NCI-H1436 treated with DMSO at 0.1 percent for 48 hours (cell line): ENCODE data around the gene ZBTB7B.
"Not testable (repeated sequence)": the region's sequence is repeated elsewhere in the genome, so short reads cannot be mapped to it uniquely, and the experiment has no call there.

Experiments
- DNase-seq: peaks from one replicate; lab custom pipeline; 2025; lab: John Stamatoyannopoulos, UW

ZBTB7B gene

DNA sequence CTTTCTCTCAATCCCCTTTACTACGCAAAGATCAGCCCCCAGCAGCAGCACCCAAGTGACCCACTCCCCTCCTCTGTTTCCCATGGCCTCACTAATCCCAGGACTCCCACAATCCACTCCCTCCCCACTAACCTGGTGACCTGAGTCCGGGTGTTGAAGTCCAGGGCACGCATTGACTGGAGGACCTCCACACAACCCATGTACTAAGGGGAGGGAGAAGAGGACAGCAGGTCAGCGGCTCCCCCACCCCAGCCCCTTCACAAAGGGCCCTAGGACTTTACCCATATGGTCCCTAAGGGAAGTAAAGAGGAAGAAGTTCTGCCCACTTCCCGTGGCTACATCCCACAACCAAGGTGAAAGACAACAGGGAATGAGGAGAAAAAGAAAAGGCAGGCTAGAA lies 33.4 kb upstream of the ZBTB7B start:
- no peak for DNase-seq

DNA sequence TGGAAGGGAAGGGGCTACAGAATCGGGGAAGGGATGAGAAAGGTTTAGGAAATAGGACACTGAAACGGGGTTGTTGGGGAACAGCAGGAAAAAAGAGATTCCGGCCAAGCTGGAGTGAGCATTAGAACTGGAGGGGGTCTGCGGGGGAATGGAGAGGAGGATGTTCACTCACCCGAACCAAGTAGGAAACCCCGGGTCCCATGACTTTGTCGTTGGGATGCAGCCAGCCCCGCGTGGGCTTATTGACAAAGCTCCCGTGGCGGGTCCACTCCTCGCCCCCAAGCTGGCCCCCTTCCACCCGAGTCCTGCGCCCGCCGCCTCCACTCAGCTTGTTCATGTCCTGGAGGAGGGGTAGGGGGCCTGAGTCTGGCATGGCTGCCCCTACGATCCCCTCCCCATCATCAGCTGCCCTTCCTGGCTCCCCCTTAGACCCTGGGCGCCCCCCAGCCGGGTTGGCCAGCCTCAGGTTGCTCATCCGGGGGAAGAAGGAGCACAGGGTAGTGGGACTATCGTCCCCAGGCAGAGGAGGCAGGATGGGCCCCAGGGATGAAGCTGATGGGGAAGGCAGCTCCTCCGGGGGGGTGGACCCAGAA lies 32.6 kb upstream of the ZBTB7B start:
- no peak for DNase-seq

DNA sequence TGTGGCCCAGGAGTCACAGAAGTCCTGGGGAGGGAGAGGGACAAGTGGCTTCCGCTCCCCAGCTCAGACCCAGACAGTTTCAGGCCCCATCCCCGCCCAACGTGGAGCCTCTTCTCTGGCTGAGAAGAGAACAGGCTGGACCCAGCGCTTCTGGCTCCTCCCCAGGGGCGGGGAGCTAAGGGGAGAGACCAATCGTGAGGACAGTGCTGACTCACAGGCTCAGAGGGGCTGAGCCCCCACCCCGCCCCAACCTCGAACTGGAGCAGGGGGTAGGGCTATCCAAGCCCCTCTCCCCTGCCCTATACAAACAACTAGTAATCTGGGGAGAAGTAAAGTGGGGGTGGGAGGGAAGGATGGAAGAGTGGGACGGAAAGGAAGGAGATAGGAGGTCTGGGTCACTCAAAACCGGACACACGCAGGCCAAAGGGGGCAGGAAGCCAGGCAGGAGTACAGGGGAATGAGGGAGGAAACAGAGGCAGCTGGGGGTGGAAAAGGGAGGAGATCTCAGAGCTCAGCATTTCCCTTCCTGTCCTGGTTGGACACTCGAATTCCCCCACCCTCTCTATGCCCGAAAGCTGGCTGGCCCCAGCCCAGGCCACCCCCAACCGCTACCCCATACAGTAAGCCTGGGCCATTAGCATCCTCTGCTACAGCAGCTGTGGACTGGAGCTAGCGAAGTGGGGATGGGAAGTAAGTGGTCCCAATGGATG lies 31.8 kb upstream of the ZBTB7B start, which contains the start of gene SHC1:
SHC1 (minus strand) TSS at position 117 of the 710 bp plus-strand sequence. CDS start 221 bp downstream, outside the sequence.
- DNase-seq: no peak

DNA sequence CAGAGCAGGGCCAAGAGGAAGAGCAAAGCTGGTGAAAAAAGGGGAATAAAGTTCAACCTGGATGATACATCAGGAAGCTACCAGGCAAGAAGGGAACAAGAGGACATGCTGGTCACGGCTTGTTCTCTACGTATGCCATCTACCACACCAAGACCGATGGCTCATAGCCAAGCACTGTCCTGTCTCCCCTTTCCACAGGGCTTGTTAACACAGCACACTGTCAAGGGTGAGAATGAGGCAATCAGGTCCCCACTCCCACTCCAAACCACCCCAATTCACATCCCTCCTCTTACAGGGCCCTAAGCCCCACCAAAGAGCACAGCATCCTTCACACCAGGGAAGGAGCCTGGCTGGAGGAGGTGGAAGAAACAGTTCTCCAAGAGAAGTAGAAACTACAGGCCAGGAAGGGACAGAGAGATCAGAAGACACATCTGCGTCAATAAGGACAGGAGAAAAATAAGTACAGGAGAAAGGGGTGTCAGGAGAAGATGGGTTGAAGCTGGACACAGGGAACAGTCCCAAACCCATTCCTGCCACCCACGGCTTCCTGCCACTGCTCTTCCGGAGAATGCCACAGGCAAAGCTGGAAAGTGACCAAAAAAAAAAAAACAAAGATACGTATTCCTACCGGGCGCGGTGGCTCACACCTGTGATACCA lies 31.1 kb upstream of the ZBTB7B start:
- no peak for DNase-seq

DNA sequence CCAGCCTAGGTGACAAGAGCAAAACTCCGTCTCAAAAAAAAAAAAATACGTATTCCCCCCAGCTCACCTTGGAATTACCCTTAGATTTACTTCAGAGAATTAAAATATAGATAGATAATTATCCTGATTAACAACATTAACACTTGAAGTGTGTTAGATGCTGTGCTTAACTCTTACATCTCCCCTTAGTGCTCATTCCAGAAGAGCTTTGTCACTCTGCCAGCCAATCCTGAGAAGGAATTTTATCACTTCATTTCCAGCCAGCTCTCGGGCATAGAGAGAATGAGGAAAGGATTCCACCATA lies 30.4 kb upstream of the ZBTB7B start:
- no peak for DNase-seq

DNA sequence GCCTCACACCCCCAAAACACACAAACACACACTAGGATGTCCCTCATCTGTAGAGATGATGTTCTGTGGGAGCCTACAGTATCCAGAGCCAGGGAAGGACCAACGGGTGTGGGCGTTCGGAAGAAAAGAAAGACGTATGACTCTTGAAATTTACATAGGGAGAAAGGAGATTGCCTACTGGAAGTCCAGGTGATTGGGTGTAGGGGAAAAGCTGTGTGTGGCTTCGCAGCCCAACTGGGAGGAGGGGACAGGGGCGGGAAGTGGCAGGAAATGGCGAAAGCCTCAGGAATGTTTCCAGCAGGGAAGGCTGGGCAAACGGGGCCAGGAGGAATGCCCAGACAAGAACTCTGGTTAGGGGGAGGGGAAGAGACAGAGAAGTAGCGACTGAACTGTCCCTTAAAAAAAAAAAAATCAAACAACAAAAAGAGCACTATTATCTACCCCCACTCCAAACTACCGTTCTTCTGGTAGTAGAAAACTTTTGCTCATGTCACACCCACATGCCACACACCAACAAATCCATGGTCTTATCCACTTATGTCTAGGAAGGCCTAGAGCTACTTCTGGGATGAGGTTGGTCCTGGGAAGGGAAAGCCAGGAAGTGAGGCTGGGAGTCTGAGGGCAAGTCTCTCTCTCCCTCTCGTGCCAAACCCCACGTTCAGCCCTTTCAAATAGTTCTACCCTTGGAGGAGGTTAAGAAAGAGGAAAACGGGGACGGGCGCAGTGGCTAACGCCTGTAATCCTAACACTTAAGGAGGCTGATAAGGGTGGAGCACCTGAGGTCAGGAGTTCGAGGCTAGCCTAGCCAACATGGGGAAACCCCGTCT lies 29.9 kb upstream of the ZBTB7B start:
- no peak for DNase-seq

DNA sequence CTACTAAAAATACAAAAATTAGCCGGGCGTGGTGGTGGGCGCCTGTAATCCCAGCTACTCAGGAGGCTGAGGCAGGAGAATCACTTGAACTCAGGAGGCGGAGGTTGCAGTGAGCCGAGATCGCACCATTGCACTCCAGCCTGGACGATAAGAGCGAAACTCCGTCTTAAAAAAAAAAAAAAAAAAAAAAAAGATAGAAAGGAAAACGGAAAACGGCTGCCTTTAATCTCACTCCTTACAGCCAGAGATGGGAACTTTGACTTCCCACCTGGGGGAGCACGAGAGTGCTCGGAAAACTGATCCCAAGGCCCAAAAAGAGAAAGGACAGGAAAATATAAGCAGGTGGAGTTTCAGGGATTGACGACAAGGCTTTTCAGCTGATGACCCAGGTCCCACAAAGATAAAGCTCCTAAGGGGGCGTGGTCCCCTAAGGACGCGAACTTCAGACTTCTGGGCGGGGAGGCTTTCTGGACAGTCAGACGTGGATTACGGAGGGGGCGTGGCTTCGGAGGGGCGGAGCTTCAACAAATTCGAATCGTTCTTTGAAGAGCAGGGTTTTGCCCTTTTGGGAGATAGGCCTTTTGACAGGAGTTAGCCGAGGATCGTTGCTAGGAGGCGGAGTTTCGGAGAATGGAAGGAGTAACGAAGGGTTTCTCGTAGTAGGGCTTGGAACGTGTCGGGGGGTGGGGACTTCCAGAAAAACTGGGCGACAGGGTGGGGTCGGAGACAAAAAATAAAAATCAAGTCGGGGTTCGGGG lies 29.1 kb upstream of the ZBTB7B start:
- peak; percentile 70 for DNase-seq

DNA sequence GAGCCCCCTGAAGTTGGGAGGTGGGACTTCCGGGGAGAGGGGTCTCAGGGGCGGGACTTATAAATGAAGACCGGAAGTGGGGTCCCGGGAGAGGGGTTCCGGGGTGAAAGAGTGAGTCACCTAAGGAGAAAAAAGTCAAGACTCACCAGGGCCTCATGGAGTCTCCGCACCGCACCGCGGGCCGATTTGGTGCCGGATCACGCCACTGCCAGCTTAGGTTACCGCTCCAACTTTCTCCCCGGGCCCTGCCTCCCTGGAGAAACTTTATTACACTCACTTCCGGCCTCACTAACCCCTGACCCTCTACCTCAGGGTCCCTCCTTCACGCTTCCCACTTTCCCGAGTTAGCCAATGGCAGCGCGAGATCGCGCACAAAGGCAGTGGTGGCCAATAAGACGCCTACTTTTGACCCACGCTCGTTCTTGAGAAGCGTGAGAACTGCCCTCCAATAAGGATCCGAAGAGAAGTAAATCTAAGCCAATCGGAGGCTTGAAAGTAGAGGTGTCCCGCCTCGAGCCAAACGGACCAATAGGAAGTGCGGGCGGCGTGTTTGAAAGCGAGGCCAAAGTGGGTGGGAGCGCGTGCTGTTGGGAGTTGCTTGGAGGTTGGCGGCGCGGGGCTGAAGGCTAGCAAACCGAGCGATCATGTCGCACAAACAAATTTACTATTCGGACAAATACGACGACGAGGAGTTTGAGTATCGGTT lies 28.3 kb upstream of the ZBTB7B start, which contains the start of gene CKS1B:
CKS1B (plus strand) TSS at position 580 of the 706 bp plus-strand sequence; CDS start at position 645, 65 bp downstream.
- DNase-seq: peak; percentile 100

DNA sequence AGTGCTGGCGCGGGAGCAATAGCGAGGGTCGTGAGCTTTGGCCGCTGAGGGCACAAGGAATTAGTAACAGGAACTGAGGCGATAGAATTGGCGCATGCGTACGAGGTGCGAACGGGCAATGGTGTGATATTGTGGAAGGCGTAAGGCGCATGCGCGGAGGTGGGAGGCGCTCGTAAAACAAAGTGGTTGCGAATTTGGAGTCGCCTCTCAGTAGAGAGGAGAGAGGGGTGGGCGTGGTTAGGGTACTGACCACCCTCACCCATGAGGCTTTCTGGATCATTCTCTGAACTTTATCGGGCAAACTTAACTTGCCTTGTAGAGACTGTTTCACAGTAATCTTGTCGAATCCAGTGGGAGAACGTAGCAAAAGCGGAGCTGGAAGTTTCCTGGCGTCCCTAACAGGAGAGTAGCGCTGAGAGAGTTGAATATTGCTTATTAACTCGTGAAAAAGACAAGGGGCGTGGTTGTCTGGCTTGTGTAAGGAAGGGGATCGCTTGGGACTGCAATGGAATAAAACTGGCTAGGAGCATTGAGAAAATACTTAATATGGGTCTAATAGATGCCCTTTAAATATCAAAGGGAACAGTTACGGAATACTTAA lies 27.7 kb upstream of the ZBTB7B start:
- DNase-seq: peak; percentile 89

DNA sequence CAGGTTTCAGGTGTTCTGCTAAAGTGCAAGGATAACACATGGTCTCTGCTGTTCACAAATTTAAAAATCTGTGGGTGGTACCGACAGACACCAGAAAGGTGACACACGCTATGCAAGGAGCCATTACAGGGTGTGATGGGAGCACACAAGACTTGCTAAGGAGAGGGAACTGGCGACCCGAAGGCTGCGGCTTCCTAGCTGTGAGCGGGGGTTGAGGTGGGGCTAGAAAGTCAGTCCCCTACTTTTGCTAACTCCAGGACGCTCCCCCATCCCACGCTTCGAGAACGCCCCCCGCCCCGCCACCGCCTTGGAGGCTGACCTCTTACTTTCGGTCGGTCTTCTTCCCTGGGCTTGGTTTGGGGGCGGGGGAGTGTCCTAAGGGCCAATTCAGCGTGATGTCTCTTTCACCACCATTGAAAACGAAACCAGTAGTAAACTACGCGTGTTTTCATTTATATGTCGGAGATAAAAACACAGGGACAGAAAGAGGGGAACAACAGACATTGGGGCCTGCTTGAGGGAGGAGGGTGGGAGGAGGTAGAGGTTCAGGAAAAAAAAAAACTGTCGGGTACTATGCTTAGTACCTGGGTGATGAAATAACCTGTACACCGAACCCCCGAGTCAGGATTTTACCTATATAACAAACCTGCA lies 27.1 kb upstream of the ZBTB7B start:
- no peak for DNase-seq

DNA sequence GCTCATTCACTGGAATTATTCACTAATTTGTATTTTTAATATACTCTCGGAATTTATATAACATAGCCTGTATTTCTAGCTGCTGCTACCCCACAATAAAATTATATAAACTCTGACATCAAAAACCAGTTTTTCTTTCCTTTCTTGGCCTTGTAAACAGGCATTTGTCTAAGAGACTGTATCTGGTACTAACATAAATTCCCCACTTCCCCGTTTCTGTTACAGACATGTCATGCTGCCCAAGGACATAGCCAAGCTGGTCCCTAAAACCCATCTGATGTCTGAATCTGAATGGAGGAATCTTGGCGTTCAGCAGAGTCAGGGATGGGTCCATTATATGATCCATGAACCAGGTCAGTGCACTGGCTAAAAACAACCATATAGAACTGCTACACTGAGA lies 24.8 kb upstream of the ZBTB7B start:
- not testable (repeated sequence) for DNase-seq

DNA sequence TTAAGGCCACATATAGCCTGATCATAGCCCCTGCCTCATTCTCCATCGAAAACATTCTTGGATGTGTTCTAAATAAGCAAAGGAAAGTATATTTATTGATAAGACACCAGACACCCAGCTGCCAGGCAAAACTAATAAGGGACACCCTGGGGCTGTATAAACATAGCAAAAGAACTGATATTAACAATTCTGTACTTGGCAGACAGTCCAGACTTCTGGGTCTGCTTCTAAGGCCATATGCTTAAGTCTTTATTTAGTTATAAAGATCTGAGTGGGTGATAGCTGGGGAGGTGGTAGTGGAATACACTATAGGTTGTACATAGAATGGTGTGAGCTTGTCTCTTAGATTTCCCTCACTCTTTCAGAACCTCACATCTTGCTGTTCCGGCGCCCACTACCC lies 24.2 kb upstream of the ZBTB7B start:
- DNase-seq: no peak

DNA sequence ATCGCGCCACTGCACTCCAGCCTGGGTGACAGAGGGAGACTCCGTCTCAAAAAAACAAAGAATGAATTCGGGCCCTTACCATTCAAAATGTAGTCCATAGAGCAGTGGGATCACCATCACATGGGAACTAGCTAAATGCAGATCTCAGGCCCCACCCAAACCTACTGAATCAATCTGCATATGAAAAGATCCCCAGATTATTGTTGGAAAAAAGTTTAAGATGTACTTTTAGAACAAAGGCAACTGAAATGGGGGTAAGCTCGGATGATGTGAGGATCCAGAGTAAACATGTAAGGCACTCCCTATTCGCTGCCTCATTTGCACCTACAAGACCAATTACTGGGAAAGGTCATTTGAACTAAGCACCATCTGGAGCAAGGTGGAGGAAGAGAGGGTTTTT lies 20.3 kb upstream of the ZBTB7B start:
- DNase-seq: no peak

DNA sequence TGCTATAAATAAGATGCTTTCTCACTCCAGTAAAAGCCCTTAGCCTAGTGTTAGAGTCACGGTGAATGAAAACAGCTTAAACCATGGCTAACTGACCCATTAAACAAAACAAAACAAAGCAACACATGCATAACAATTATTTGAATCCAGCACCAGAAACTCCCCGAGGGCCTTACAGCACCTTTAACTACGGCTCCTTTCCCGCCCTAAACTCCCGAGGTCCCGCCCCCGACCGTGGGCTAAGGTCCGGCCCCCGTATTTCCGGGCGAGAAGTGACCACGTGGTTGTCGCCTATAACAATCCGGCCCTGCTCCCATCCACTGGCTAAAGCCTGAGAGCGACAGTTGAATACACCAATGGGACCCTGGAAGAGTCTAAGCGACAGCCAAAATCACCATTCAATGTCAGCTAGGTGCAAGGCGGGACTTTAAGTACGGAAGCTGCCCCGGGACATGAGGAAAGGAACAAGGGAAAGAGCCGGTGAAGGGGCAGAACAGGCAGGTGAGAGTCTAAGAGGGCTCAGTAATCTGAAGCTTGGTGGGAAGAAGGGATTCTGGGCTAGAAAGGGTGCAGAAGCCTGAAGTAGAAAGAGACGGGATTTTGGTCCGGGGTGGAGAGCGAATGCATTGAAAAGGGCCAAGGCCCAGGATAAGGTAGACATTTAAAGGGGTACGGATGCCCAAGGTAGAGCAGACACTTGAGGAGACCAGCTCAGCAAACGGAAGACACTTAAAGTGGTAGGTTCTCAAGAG lies 19.5 kb upstream of the ZBTB7B start, which contains the start of gene FLAD1:
FLAD1 (plus strand) TSS at position 448 of the 752 bp plus-strand sequence. CDS start 351 bp downstream, outside the sequence.
- peak; percentile 99 for DNase-seq

DNA sequence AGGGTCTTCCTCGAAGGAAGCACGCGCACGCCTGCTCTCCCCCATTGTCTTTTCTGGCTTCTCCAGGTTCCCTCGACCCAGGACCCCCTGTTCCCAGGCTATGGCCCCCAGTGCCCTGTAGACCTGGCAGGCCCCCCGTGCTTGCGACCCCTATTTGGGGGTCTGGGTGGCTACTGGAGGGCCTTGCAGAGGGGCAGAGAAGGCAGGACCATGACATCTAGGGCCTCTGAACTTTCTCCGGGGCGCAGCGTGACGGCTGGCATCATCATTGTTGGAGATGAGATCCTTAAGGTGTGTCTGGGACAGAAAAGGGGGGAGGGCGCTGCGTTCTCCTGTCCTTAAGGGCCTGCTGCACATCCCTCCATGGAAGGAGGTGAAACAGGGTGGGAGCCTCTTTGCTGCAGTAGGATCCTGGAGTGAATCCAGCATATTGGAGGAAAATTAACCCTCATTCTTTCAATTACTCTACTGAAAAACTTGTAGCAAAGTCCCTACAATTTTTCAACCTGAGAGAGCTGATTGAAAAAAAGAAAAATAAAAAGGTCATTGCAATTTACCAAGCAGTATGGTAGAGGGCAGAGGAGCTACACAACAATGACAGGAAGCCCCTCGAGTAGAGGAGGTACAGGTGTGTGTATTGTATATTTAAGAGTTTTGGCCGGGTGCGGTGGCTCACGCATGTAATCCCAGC lies 18.7 kb upstream of the ZBTB7B start:
- DNase-seq: no peak

DNA sequence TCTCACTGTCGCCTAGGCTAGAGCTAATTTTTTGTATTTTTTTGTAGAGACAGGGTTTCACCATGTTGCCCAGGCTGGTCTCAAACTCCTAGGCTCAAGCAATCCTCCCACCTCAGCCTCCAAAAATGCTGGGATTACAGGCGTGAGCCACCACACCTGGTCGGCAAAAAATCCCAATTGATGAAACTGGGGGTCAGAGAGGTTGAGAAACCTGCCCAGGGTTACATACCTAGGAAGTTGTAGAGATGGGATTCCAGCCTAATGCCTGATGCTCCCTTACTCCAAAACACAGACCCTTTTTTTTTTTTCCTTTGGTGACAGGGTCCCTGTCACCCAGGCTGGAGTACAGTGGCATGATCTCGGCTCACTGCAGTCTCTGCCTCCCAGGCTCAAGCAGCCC lies 15.9 kb upstream of the ZBTB7B start:
- DNase-seq: not testable (repeated sequence)

DNA sequence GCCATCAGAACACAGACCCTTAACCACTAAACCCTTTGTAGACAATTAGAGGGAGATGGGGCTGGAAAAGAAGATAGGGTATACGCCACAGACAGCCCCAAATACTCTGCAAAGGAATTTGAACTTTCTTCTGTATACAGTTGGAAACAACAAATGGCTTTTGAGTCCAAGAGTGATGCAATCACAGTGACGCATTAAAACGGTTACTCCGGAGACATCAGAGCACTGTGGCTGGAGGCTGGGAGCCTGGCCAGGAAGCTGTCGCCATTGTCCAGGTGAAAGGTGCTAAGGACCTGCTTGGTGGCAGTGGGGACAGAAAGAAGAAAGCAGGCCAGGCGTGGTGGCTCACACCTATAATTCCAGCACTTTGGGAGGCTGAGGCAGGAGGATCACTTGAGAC lies 15.3 kb upstream of the ZBTB7B start:
- no peak for DNase-seq
